Endothelial cell of umbilical vein (primary cell): Measurements from ENCODE around the gene TNKS1BP1.

ENCODE experiments used
- CTCF ChIP-seq, 2 donors: IDR thresholded peaks; 1 replicate in 1 of 2; 2 replicates in 1 of 2; pipeline ENCODE4 v1.5.1; 2011; ENCODE audit warnings: low read length in 2 of 2, mild to moderate bottlenecking in 2 of 2, moderate library complexity in 2 of 2, control low read depth in 1 of 2, inconsistent platforms in 1 of 2, low read depth in 1 of 2; ENCODE audit not compliant: insufficient read depth in 1 of 2; ENCODE audit errors: extremely low read depth in 1 of 2
- EZH2 ChIP-seq: IDR thresholded peaks from 2 replicates; pipeline ENCODE4 v1.6.1; 2012; ENCODE audit warnings: borderline replicate concordance, low read depth, mild to moderate bottlenecking, moderate library complexity, low read length, inconsistent platforms; ENCODE audit not compliant: severe bottlenecking
- FOS ChIP-seq: IDR thresholded peaks from 2 replicates; pipeline ENCODE4 v1.6.1; 2011; ENCODE audit warnings: mild to moderate bottlenecking, low read length, moderate library complexity, borderline replicate concordance; ENCODE audit not compliant: insufficient read depth
- GATA2 ChIP-seq: IDR thresholded peaks from 2 replicates; pipeline ENCODE4 v1.7.0; 2011; ENCODE audit warnings: low read depth, mild to moderate bottlenecking, moderate library complexity, mixed read lengths, low read length; ENCODE audit not compliant: insufficient read length, insufficient read depth
- JUN ChIP-seq: IDR thresholded peaks from 2 replicates; pipeline ENCODE4 v1.6.1; 2011; ENCODE audit warnings: borderline replicate concordance, low read depth; ENCODE audit not compliant: insufficient read length, insufficient read depth
- MYC ChIP-seq: IDR thresholded peaks from one replicate; pipeline ENCODE4 v1.6.1; 2011; ENCODE audit warnings: mild to moderate bottlenecking, low read depth, low read length
- POLR2A ChIP-seq: IDR thresholded peaks from 2 replicates; pipeline ENCODE4 v1.6.1; 2012; ENCODE audit warnings: low read depth, mild to moderate bottlenecking, control low read depth, low read length
- POLR2AphosphoS5 ChIP-seq: IDR thresholded peaks from 2 replicates; pipeline ENCODE4 v1.6.1; 2012; ENCODE audit warnings: low read depth, mild to moderate bottlenecking, control low read depth, low read length, moderate library complexity; ENCODE audit not compliant: insufficient read depth
- TF ChIP-seq, protein P1 (sequence below): IDR thresholded peaks from 2 replicates; pipeline ENCODE4 v1.6.1; 2011; ENCODE audit not compliant: insufficient read depth, insufficient read length

DNA sequence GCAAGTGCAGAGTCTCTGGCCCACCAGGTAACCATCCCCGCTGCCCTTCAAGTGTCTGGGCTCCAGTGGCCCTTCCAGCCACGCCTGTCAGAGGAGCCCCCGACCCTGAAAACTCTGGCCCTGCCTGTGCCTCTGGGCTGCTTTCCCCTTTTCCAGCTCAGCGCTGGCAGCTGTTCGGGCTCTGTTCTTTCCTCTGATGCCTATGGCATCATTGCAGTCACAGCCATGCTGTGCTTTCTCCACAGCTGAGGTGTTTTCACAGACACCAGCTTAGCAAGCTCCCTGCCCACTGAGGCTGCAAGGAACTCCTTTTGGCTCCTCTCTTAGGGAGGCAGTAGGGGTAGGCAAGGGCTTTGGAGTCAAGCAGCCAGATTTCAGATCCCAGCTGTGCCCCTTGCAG is 34.6 kb upstream of the TNKS1BP1 start:
- no peak for TF ChIP-seq CTCF (IDR thresholded peaks at IDR 0.05; ENCODE audit: extremely low read depth in 1 of 2, insufficient read depth in 1 of 2, low read depth in 1 of 2, low read length in 2 of 2)
- TF ChIP-seq POLR2AphosphoS5: no peak
- no peak for TF ChIP-seq POLR2A
- no peak for TF ChIP-seq JUN
- TF ChIP-seq GATA2: no peak
- TF ChIP-seq FOS: no peak
- TF ChIP-seq MYC: no peak
- TF ChIP-seq, protein P1, sequence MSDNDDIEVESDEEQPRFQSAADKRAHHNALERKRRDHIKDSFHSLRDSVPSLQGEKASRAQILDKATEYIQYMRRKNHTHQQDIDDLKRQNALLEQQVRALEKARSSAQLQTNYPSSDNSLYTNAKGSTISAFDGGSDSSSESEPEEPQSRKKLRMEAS: no peak
- no peak for TF ChIP-seq EZH2
